ENCODE results near the gene OR2AG2.
A peak's percentile ranks its signal among the peaks of the same experiment; 100 is the strongest.
"Not testable (repeated sequence)": the region's sequence is repeated elsewhere in the genome, so short reads cannot be mapped to it uniquely, and the experiment has no call there.

OR2AG2 gene

GRCh38 chr11:6771926-6772893 is at the start of gene OR2AG2:
TSS of gene OR2AG2 (minus strand) at chr11:6771976. CDS start at chr11:6768957, 3,019 bp downstream.
- H3K4me3 ChIP-seq (ENCODE audit: low read depth, low read length), result no peak within 1 kb of the TSS
- no peak for DNase-seq (ENCODE audit: low read depth)

- no peak overlapping the region for H3K4me3 ChIP-seq (ENCODE audit: low read depth, low read length)
- no peak for DNase-seq (ENCODE audit: low read depth)
Observed at GRCh38 chr11:6818967-6819366, 47.2 kb upstream of the OR2AG2 start.

GRCh38 chr11:6817694-6818093 is 45.9 kb upstream of the OR2AG2 start:
- no peak for DNase-seq (ENCODE audit: low read depth)
- H3K4me3 ChIP-seq (ENCODE audit: low read depth, low read length), result no peak overlapping the region

- DNase-seq (ENCODE audit: low read depth), result no peak
- no peak overlapping the region for H3K4me3 ChIP-seq (ENCODE audit: low read depth, low read length)
Observed at GRCh38 chr11:6813656-6814055, 41.9 kb upstream of the OR2AG2 start.

GRCh38 chr11:6812390-6813005 is 40.7 kb upstream of the OR2AG2 start:
- DNase-seq (ENCODE audit: low read depth), result no peak
- H3K4me3 ChIP-seq (ENCODE audit: low read depth, low read length), result no peak overlapping the region

GRCh38 chr11:6801075-6801474 is 29.3 kb upstream of the OR2AG2 start:
- H3K4me3 ChIP-seq (ENCODE audit: low read depth, low read length); DNase-seq (ENCODE audit: low read depth): not testable (repeated sequence)

- H3K4me3 ChIP-seq (ENCODE audit: low read depth, low read length), result no peak within 1 kb of the TSS
- DNase-seq (ENCODE audit: low read depth), result no peak
Observed at GRCh38 chr11:6799402-6799801, 27.6 kb upstream of the OR2AG2 start, which contains the start of gene OR6A2. TSS of gene OR6A2 (minus strand) at chr11:6799689. CDS start at chr11:6795708, 3,981 bp downstream.

- H3K4me3 ChIP-seq (ENCODE audit: low read depth, low read length), result no peak overlapping the region
- DNase-seq (ENCODE audit: low read depth), result no peak
Observed at GRCh38 chr11:6794639-6795038, 22.9 kb upstream of the OR2AG2 start.

GRCh38 chr11:6790546-6790945 is 18.8 kb upstream of the OR2AG2 start:
- no peak overlapping the region for H3K4me3 ChIP-seq (ENCODE audit: low read depth, low read length)
- DNase-seq (ENCODE audit: low read depth), result no peak

- no peak for DNase-seq (ENCODE audit: low read depth)
- H3K4me3 ChIP-seq (ENCODE audit: low read depth, low read length), result no peak within 1 kb of the TSS
Observed at GRCh38 chr11:6782720-6783119, 10.9 kb upstream of the OR2AG2 start, which contains the start of gene OR2AG1. TSS of gene OR2AG1 (plus strand) at chr11:6783020. CDS start at chr11:6785038, 2,018 bp downstream.

- DNase-seq (ENCODE audit: low read depth), result no peak
- no peak overlapping the region for H3K4me3 ChIP-seq (ENCODE audit: low read depth, low read length)
Observed at GRCh38 chr11:6780829-6781228, 9.1 kb upstream of the OR2AG2 start.

GRCh38 chr11:6778518-6778917 is 6.7 kb upstream of the OR2AG2 start:
- no peak for DNase-seq (ENCODE audit: low read depth)
- no peak overlapping the region for H3K4me3 ChIP-seq (ENCODE audit: low read depth, low read length)

- peak; percentile 12 for DNase-seq (ENCODE audit: low read depth)
- H3K4me3 ChIP-seq (ENCODE audit: low read depth, low read length), result no peak overlapping the region
Observed at GRCh38 chr11:6757373-6757967, 14.3 kb downstream of the OR2AG2 start.

GRCh38 chr11:6755953-6756347 is 15.8 kb downstream of the OR2AG2 start:
- DNase-seq (ENCODE audit: low read depth), result no peak
- no peak overlapping the region for H3K4me3 ChIP-seq (ENCODE audit: low read depth, low read length)

GRCh38 chr11:6755303-6755952 is 16.3 kb downstream of the OR2AG2 start:
- no peak overlapping the region for H3K4me3 ChIP-seq (ENCODE audit: low read depth, low read length)
- DNase-seq (ENCODE audit: low read depth), result no peak

- no peak for DNase-seq (ENCODE audit: low read depth)
- H3K4me3 ChIP-seq (ENCODE audit: low read depth, low read length), result no peak overlapping the region
Observed at GRCh38 chr11:6747097-6747668, 24.6 kb downstream of the OR2AG2 start.

GRCh38 chr11:6746626-6747025 is 25.1 kb downstream of the OR2AG2 start:
- no peak overlapping the region for H3K4me3 ChIP-seq (ENCODE audit: low read depth, low read length)
- no peak for DNase-seq (ENCODE audit: low read depth)

GRCh38 chr11:6746086-6746618 is 25.6 kb downstream of the OR2AG2 start:
- no peak overlapping the region for H3K4me3 ChIP-seq (ENCODE audit: low read depth, low read length)
- no peak for DNase-seq (ENCODE audit: low read depth)

- no peak overlapping the region for H3K4me3 ChIP-seq (ENCODE audit: low read depth, low read length)
- no peak for DNase-seq (ENCODE audit: low read depth)
Observed at GRCh38 chr11:6745465-6746015, 26.2 kb downstream of the OR2AG2 start.
